ENCODE measurements around the gene SYT2.
"Not testable (repeated sequence)": the region's sequence is repeated elsewhere in the genome, so short reads cannot be mapped to it uniquely, and the experiment has no call there.

Gene SYT2

DNA sequence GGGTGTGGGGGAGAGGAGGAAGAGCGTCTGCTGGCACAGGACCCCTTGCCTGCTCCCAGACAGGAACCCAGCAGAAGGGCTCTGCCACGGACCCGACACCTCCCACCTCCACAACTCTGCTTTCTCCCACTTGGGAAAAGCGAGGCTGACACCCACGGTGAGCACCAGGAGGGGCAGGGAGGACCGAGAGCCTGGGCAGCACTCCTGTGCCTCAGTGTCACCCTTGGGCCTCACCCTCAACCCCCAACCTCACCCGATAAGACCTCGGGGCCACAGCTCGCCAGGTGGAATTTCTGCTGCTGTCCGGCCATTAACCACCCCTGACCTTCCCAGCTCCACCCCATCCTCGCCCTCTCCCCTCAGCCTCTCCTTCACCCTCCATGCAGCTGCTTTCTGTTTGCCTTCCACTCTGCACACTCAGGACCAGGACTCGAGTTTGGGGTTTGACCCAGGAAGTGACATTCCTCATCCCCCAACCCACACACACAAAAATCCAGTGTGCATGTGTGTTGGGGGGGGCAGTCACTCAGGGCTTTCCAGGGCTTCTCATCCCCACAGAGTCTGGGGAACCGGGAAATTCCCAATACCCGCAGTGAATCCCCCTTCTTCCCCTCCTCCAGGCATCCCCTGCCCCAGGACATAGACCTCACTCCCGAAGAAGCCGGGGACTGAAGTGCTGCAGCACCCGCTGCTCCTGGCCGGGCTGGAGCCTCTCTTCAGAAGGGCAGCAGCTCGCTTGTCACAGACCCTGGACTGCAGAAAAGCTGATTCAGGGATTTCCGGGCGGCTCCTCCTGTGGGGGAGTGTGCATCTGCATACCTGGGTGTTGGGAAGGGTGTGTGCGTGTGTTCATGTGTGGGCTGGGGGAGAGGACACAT is 65.8 kb downstream of the SYT2 start:
- POLR2A ChIA-PET: no interaction called here
- H3K4me3 ChIP-seq (ENCODE audit: low read depth, low read length): no peak overlapping the region
- no peak for DNase-seq (ENCODE audit: low read depth, low spot score)
- no peak for TF ChIP-seq CTCF (IDR thresholded peaks at IDR 0.05; ENCODE audit: insufficient read depth, low read length, missing control alignments)
- CTCF ChIA-PET: no interaction called here

- POLR2A ChIA-PET: no interaction called here
- no peak for TF ChIP-seq CTCF (IDR thresholded peaks at IDR 0.05; ENCODE audit: insufficient read depth, low read length, missing control alignments)
- DNase-seq (ENCODE audit: low read depth, low spot score): no peak
- 0 out of 2 replicates have a peak overlapping the region, but pooled peaks have one; percentile 6 for H3K4me3 ChIP-seq (ENCODE audit: low read depth, low read length)
- CTCF ChIA-PET: no interaction called here
Observed at GRCh38 chr1:202643397-202644218, 66.6 kb downstream of the SYT2 start.

- ChIA-PET CTCF (no interaction called here), POLR2A (no interaction called here)
- H3K4me3 ChIP-seq (ENCODE audit: low read depth, low read length): no peak overlapping the region
- no peak for TF ChIP-seq CTCF (IDR thresholded peaks at IDR 0.05; ENCODE audit: insufficient read depth, low read length, missing control alignments)
- DNase-seq (ENCODE audit: low read depth, low spot score): no peak
Observed at GRCh38 chr1:202642619-202643291, 67.5 kb downstream of the SYT2 start.

GRCh38 chr1:202642212-202642611 is 68.0 kb downstream of the SYT2 start:
- no peak for TF ChIP-seq CTCF (IDR thresholded peaks at IDR 0.05; ENCODE audit: insufficient read depth, low read length, missing control alignments)
- ChIA-PET CTCF (no interaction called here), POLR2A (no interaction called here)
- no peak overlapping the region for H3K4me3 ChIP-seq (ENCODE audit: low read depth, low read length)
- no peak for DNase-seq (ENCODE audit: low read depth, low spot score)

DNA sequence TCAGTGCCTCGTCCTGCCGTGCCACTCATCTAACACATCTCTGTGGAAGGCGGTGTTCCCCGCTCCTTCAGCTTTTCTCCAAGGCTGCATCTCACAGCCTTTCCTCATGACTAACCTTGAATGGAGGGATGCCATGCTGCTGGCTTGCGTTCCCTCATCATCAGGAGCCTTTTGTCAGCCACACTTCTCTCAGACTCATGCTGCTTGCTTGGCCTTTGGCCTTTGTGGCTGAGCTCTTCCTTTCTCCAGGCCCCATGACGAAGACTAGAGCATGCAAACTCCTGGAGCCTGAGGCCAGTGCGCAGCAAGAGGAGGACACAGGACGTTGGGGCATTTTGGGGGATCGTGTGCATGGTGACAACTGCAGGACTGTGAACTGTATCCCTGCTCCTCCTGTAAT is 70.8 kb downstream of the SYT2 start:
- H3K4me3 ChIP-seq (ENCODE audit: low read depth, low read length): no peak overlapping the region
- TF ChIP-seq CTCF (IDR thresholded peaks at IDR 0.05; ENCODE audit: insufficient read depth, low read length, missing control alignments): no peak
- DNase-seq (ENCODE audit: low read depth, low spot score): no peak
- ChIA-PET CTCF (no interaction called here), POLR2A (no interaction called here)

- H3K4me3 ChIP-seq (ENCODE audit: low read depth, low read length); CTCF ChIA-PET; DNase-seq (ENCODE audit: low read depth, low spot score): not testable (repeated sequence)
- POLR2A ChIA-PET: interaction anchor here (0.7 kb wide), 1 partner anchor 426 kb away, joined by 3 read pairs; no protein-coding TSS in a partner anchor
Observed at GRCh38 chr1:202638701-202639305, 71.5 kb downstream of the SYT2 start.
